Neural progenitor cell (in vitro differentiated cells): ENCODE measurements around the gene PTX4. TPM values are rescaled to one million over a fixed set of nuclear protein-coding genes. Genes with fewer than 3 reads are reported as not detected.

ENCODE experiments used
- DNase-seq: peaks from one replicate; pipeline ENCODE4 v3.0.0-alpha.2; 2016; ENCODE audit warnings: low spot score
- H2AFZ ChIP-seq: fragments of 200-600 bp; sonication (generic); replicated peaks from 2 replicates; pipeline ENCODE4 v1.6.1; 2016; ENCODE audit warnings: antibody characterized with exemption
- H3F3A ChIP-seq: fragments of 200-600 bp; sonication (generic); 2 replicates; pipeline ENCODE4 v1.6.1; 2016; ENCODE audit warnings: antibody characterized with exemption, low read depth
- H3K27ac ChIP-seq: fragments of 200-600 bp; sonication (generic); 2 replicates; pipeline ENCODE4 v1.5.1; 2016; ENCODE audit warnings: mild to moderate bottlenecking
- H3K27me3 ChIP-seq: fragments of 200-600 bp; sonication (generic); 2 replicates; pipeline ENCODE4 v1.6.1; 2016; ENCODE audit warnings: mild to moderate bottlenecking, moderate library complexity
- H3K36me3 ChIP-seq: fragments of 200-600 bp; sonication (generic); 2 replicates; pipeline ENCODE4 v1.5.1; 2016
- H3K4me1 ChIP-seq: fragments of 200-600 bp; sonication (generic); 2 replicates; pipeline ENCODE4 v1.6.1; 2016; ENCODE audit warnings: mixed run types
- H3K4me2 ChIP-seq: fragments of 200-600 bp; sonication (generic); 2 replicates; pipeline ENCODE4 v1.6.1; 2016
- H3K4me3 ChIP-seq: fragments of 200-600 bp; sonication (generic); 2 replicates; pipeline ENCODE4 v1.5.1; 2016
- H3K79me2 ChIP-seq: fragments of 200-600 bp; sonication (generic); 2 replicates; pipeline ENCODE4 v1.6.1; 2016; ENCODE audit warnings: low read depth
- H3K9ac ChIP-seq: fragments of 200-600 bp; sonication (generic); 2 replicates; pipeline ENCODE4 v1.6.1; 2016
- H3K9me3 ChIP-seq: fragments of 200-600 bp; sonication (generic); 2 replicates; pipeline ENCODE4 v1.5.1; 2016; ENCODE audit warnings: low read depth
- H4K20me1 ChIP-seq: fragments of 200-600 bp; sonication (generic); 2 replicates; pipeline ENCODE4 v1.6.1; 2016; ENCODE audit warnings: low read depth
- H3K27ac Mint-ChIP-seq: 3 replicates; pipeline ENCODE4 v1.8.0; 2021; ENCODE audit warnings: mixed read lengths
- H3K27me3 Mint-ChIP-seq: 2 replicates; pipeline ENCODE4 v1.8.0; 2022; ENCODE audit warnings: low read depth, mild to moderate bottlenecking, inconsistent platforms, moderate library complexity, mixed read lengths; ENCODE audit not compliant: insufficient read depth
- H3K36me3 Mint-ChIP-seq: 3 replicates; pipeline ENCODE4 v1.8.0; 2021; ENCODE audit warnings: mixed read lengths
- H3K4me1 Mint-ChIP-seq: 3 replicates; pipeline ENCODE4 v1.8.0; 2021; ENCODE audit warnings: mixed read lengths
- H3K4me3 Mint-ChIP-seq: 3 replicates; pipeline ENCODE4 v1.8.0; 2021; ENCODE audit warnings: mild to moderate bottlenecking, moderate library complexity, mixed read lengths
- H3K9me3 Mint-ChIP-seq: 3 replicates; pipeline ENCODE4 v1.8.0; 2020; ENCODE audit warnings: mixed read lengths
- CTCF ChIP-seq: fragments of 200-600 bp; sonication (generic); IDR thresholded peaks from 2 replicates; pipeline ENCODE4 v1.5.1; 2017; ENCODE audit warnings: antibody characterized with exemption, mild to moderate bottlenecking
- EZH2 ChIP-seq: fragments of 200-600 bp; sonication (generic); IDR thresholded peaks from 2 replicates; pipeline ENCODE4 v1.6.1; 2017; ENCODE audit warnings: antibody characterized with exemption, mild to moderate bottlenecking, moderate library complexity
- EZH2phosphoT487 ChIP-seq: fragments of 200-600 bp; sonication (generic); IDR thresholded peaks from 2 replicates; pipeline ENCODE4 v1.6.1; 2017; ENCODE audit warnings: antibody characterized with exemption
- total RNA-seq: library from RNA; depleted of rRNA; stranded (reverse); fragments of >200 nt; gene quantifications from 2 replicates; pipeline ENCODE4 v1.2.3, GENCODE V29; 2015; ENCODE audit warnings: low replicate concordance

The PTX4 gene
- total RNA-seq, 1 donor from 2014 or later, result not detected

DNA sequence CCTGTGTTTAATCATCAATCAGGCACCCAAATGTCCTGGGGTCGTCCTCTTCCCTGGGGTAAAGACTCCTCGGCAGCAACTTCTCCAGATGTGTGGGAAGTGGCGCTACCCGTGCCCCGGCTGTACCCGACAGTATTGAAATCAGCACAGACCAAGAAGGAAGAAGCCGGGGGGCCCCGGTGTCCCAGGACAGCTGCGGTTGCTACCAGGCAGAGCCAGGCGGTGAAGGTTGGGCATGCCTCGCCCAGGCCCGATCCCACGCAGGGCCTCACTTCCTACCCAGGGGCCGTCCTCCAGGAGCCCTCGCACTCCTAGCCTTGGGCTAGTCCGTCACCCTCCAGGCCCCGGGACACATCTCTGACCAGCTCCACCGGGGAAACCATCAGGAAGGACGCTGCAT, 35.4 kb downstream of the PTX4 start:
- H3K9ac ChIP-seq, result no peak overlapping the region
- H3K27ac Mint-ChIP-seq, result no peak overlapping the region
- peaks cover 3% of the 10 kb centered on the region for H3K27me3 Mint-ChIP-seq
- H3K36me3 ChIP-seq, result no peaks in the 10 kb centered on the region
- no peaks in the 10 kb centered on the region for H4K20me1 ChIP-seq
- H3K27ac ChIP-seq, result no peak overlapping the region
- no peaks in the 10 kb centered on the region for H3K79me2 ChIP-seq
- H3K36me3 Mint-ChIP-seq, result peaks cover 6% of the 10 kb centered on the region
- H3K27me3 ChIP-seq, result no peaks in the 10 kb centered on the region
- no peak overlapping the region for H2AFZ ChIP-seq
- H3K9me3 Mint-ChIP-seq, result no peaks in the 10 kb centered on the region
- TF ChIP-seq CTCF (no peak), EZH2phosphoT487 (no peak), EZH2 (no peak)
- no peak overlapping the region for H3K4me2 ChIP-seq
- no peak for DNase-seq
- no peaks in the 10 kb centered on the region for H3K9me3 ChIP-seq
- H3K4me3 ChIP-seq, result no peak overlapping the region
- no peaks in the 10 kb centered on the region for H3K4me1 Mint-ChIP-seq
- no peaks in the 10 kb centered on the region for H3K4me1 ChIP-seq
- H3F3A ChIP-seq, result no peaks in the 10 kb centered on the region
- peak overlapping the region; percentile 27 for H3K4me3 Mint-ChIP-seq

DNA sequence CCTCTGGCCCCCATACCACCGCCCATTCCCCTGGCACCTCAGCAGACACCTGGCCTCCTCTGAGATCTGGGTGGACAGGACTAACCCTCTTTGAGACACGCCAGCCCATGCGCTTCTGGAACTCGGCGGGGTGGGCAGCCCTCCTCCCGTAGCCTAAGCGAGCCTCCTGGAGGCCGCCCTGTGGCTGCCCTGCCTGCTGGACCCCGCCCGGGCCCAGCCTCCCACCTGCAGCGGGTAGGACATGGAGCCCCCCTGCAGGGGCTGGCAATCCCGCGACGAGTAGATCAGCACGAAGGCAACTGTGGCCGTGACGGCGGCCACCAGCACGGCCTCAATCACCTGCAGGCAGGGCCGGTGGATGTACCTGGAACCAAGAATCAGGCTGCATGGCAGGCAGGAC, 36.2 kb downstream of the PTX4 start:
- no peaks in the 10 kb centered on the region for H3K79me2 ChIP-seq
- Mint-ChIP-seq H3K4me3 (no peak overlapping the region), H3K27me3 (peaks cover 3% of the 10 kb centered on the region), H3K9me3 (no peaks in the 10 kb centered on the region), H3K36me3 (peaks cover 6% of the 10 kb centered on the region), H3K27ac (no peak overlapping the region), H3K4me1 (no peaks in the 10 kb centered on the region)
- no peak overlapping the region for H3K27ac ChIP-seq
- H3K4me1 ChIP-seq, result no peaks in the 10 kb centered on the region
- DNase-seq, result no peak
- H3K27me3 ChIP-seq, result no peaks in the 10 kb centered on the region
- no peak overlapping the region for H3K9ac ChIP-seq
- H2AFZ ChIP-seq, result no peak overlapping the region
- TF ChIP-seq EZH2phosphoT487 (no peak), EZH2 (no peak), CTCF (no peak)
- no peak overlapping the region for H3K4me2 ChIP-seq
- no peaks in the 10 kb centered on the region for H3F3A ChIP-seq
- no peaks in the 10 kb centered on the region for H4K20me1 ChIP-seq
- H3K4me3 ChIP-seq, result no peak overlapping the region
- H3K9me3 ChIP-seq, result no peaks in the 10 kb centered on the region
- H3K36me3 ChIP-seq, result no peaks in the 10 kb centered on the region

DNA sequence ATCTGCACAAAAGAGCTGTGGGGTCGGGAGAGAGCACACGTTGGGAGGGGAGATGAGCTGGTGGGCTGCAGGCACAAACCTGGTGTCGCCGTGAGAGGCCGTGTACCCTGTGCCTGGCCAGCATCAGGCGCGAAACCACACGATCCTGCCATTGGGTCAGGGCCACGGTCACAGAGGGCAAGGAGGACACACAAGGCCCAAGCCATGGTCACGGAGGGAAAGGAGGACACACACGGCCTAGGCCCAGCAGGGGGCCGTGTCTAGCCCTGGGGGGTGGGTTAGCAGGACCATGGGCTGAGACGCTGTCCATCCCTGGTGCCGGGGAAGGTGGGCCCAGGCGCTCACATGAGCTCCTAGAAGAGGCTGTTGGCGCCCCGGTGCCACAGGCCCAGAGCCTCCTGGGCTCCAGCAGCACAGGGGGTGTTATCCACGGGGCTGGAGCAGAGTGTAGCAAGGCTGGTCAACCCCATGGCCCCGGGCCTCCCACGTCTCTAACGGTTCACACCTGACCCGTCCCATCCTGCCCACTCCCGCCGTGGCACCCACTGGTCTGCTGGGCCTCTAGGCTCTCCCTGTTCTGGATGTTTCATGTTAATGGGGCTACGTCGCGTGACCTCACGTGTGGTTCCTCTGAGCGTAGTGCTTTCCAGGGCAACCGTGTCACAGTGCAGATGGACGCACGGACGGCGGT, 36.9 kb downstream of the PTX4 start:
- Mint-ChIP-seq H3K4me3 (no peak overlapping the region), H3K9me3 (no peaks in the 10 kb centered on the region), H3K36me3 (peaks cover 6% of the 10 kb centered on the region), H3K27me3 (peaks cover 3% of the 10 kb centered on the region), H3K4me1 (no peaks in the 10 kb centered on the region), H3K27ac (peak overlapping the region; percentile 87)
- DNase-seq, result no peak
- Histone ChIP-seq H3K36me3 (no peaks in the 10 kb centered on the region), H3K79me2 (no peaks in the 10 kb centered on the region), H3K4me2 (no peak overlapping the region), H3K9ac (no peak overlapping the region), H3K27ac (no peak overlapping the region), H3K4me1 (no peaks in the 10 kb centered on the region), H3K27me3 (no peaks in the 10 kb centered on the region), H2AFZ (no peak overlapping the region), H3K4me3 (no peak overlapping the region), H3K9me3 (no peaks in the 10 kb centered on the region), H3F3A (no peaks in the 10 kb centered on the region), H4K20me1 (no peaks in the 10 kb centered on the region)
- TF ChIP-seq CTCF, result no peak
- no peak for TF ChIP-seq EZH2phosphoT487
- no peak for TF ChIP-seq EZH2
